Activated CD8-positive, alpha-beta T cell treated with anti-CD3 and anti-CD28 coated beads for 36 hours (primary cell): ENCODE measurements around the gene ERC2. TPM values are rescaled to one million over a fixed set of nuclear protein-coding genes. Genes with fewer than 3 reads are reported as not detected.

Experiments
- ATAC-seq: fragments of 200-7000 bp; cut with Tn5 transposase; one replicate; pipeline ENCODE4 v1.10.0; 2021; ENCODE audit warnings: mild to moderate bottlenecking, moderate library complexity
- CTCF ChIA-PET: fragments of 350-600 bp; sonication (Branson Sonifier 250); formaldehyde crosslinking; loops from one replicate; lab custom pipeline; 2021; ENCODE audit warnings: antibody characterized with exemption; lab: Charles Lee
- POLR2A ChIA-PET: fragments of 350-600 bp; sonication (Branson Sonifier 250); formaldehyde crosslinking; loops from one replicate; lab custom pipeline; 2021; ENCODE audit warnings: antibody characterized with exemption; lab: Charles Lee
- DNase-seq: peaks from one replicate; pipeline ENCODE4 v3.0.0-alpha.2; 2020
- H3K27ac Mint-ChIP-seq: one replicate; pipeline ENCODE4 v1.8.0; 2021; ENCODE audit warnings: mild to moderate bottlenecking, mixed read lengths
- H3K27me3 Mint-ChIP-seq: one replicate; pipeline ENCODE4 v1.8.0; 2021; ENCODE audit warnings: mixed read lengths
- H3K36me3 Mint-ChIP-seq: one replicate; pipeline ENCODE4 v1.8.0; 2021; ENCODE audit warnings: low read depth, mixed read lengths
- H3K4me1 Mint-ChIP-seq: one replicate; pipeline ENCODE4 v1.8.0; 2021; ENCODE audit warnings: low read depth, mixed read lengths
- H3K4me3 Mint-ChIP-seq: one replicate; pipeline ENCODE4 v1.8.0; 2021; ENCODE audit warnings: mild to moderate bottlenecking, moderate library complexity, mixed read lengths
- H3K9me3 Mint-ChIP-seq: one replicate; pipeline ENCODE4 v1.8.0; 2021; ENCODE audit warnings: mixed read lengths
- CTCF ChIP-seq: fragments of 200-600 bp; IDR thresholded peaks from one replicate; pipeline ENCODE4 v1.8.0; 2022; ENCODE audit warnings: antibody characterized with exemption, mild to moderate bottlenecking
- intact Hi-C: fragments of 100-400 bp; cut with micrococcal nuclease; formaldehyde crosslinking; loops from one replicate; pipeline ENCODE4 v1.10.0; 2022
- total RNA-seq, 2 experiments: library from RNA; stranded (reverse); gene quantifications; one replicate each; pipeline ENCODE4 v1.2.3, GENCODE V29; 2021

ERC2 gene
- total RNA-seq, 2 experiments from 2014 or later, result 0.18 to 0.52 TPM

- Mint-ChIP-seq H3K27ac (no peak overlapping the region), H3K4me1 (no peaks in the 10 kb centered on the region), H3K36me3 (no peaks in the 10 kb centered on the region), H3K27me3 (peaks cover 2% of the 10 kb centered on the region), H3K4me3 (no peak overlapping the region), H3K9me3 (no peaks in the 10 kb centered on the region)
- POLR2A ChIA-PET, result no interaction called here
- DNase-seq (no peak), ATAC-seq (no peak)
- intact Hi-C loops, result no loop called here
- CTCF ChIA-PET, result no interaction called here
- no peak for TF ChIP-seq CTCF
These were observed 577.2 kb downstream of the ERC2 start for GRCh38 chr3:55891106-55891505.

- Mint-ChIP-seq H3K9me3 (no peaks in the 10 kb centered on the region), H3K4me1 (no peaks in the 10 kb centered on the region), H3K27ac (no peak overlapping the region), H3K4me3 (no peak overlapping the region), H3K27me3 (peaks cover 2% of the 10 kb centered on the region), H3K36me3 (no peaks in the 10 kb centered on the region)
- ATAC-seq (no peak), DNase-seq (no peak)
- POLR2A ChIA-PET, result no interaction called here
- TF ChIP-seq CTCF, result no peak
- CTCF ChIA-PET, result interaction anchor here (1.0 kb wide), 1 partner anchor 27 kb away, joined by 3 read pairs; no protein-coding TSS in a partner anchor
- intact Hi-C loops, result no loop called here
These were observed 579.9 kb downstream of the ERC2 start for GRCh38 chr3:55888282-55888885.

GRCh38 chr3:55885721-55886120, 582.5 kb downstream of the ERC2 start:
- Mint-ChIP-seq H3K4me3 (no peak overlapping the region), H3K36me3 (no peaks in the 10 kb centered on the region), H3K27me3 (peaks cover 2% of the 10 kb centered on the region), H3K9me3 (no peaks in the 10 kb centered on the region), H3K4me1 (no peaks in the 10 kb centered on the region), H3K27ac (no peak overlapping the region)
- POLR2A ChIA-PET, result no interaction called here
- no peak for TF ChIP-seq CTCF
- intact Hi-C loops, result no loop called here
- ATAC-seq, result no peak
- CTCF ChIA-PET, result no interaction called here
- DNase-seq, result no peak

GRCh38 chr3:55884491-55885285, 583.6 kb downstream of the ERC2 start:
- H3K9me3 Mint-ChIP-seq, result no peaks in the 10 kb centered on the region
- no peaks in the 10 kb centered on the region for H3K27me3 Mint-ChIP-seq
- H3K27ac Mint-ChIP-seq, result no peak overlapping the region
- ChIA-PET CTCF (no interaction called here), POLR2A (no interaction called here)
- no peaks in the 10 kb centered on the region for H3K4me1 Mint-ChIP-seq
- intact Hi-C loops, result no loop called here
- ATAC-seq (no peak), DNase-seq (no peak)
- no peaks in the 10 kb centered on the region for H3K36me3 Mint-ChIP-seq
- TF ChIP-seq CTCF, result no peak
- H3K4me3 Mint-ChIP-seq, result no peak overlapping the region

GRCh38 chr3:55884066-55884465, 584.2 kb downstream of the ERC2 start:
- CTCF ChIA-PET, result no interaction called here
- H3K9me3 Mint-ChIP-seq, result no peaks in the 10 kb centered on the region
- POLR2A ChIA-PET, result no interaction called here
- no peak overlapping the region for H3K4me3 Mint-ChIP-seq
- no peaks in the 10 kb centered on the region for H3K36me3 Mint-ChIP-seq
- H3K27me3 Mint-ChIP-seq, result no peaks in the 10 kb centered on the region
- H3K4me1 Mint-ChIP-seq, result no peaks in the 10 kb centered on the region
- intact Hi-C loops, result no loop called here
- no peak overlapping the region for H3K27ac Mint-ChIP-seq
- no peak for TF ChIP-seq CTCF
- ATAC-seq (no peak), DNase-seq (no peak)
